ENCODE results near the gene IRF7.

DNA sequence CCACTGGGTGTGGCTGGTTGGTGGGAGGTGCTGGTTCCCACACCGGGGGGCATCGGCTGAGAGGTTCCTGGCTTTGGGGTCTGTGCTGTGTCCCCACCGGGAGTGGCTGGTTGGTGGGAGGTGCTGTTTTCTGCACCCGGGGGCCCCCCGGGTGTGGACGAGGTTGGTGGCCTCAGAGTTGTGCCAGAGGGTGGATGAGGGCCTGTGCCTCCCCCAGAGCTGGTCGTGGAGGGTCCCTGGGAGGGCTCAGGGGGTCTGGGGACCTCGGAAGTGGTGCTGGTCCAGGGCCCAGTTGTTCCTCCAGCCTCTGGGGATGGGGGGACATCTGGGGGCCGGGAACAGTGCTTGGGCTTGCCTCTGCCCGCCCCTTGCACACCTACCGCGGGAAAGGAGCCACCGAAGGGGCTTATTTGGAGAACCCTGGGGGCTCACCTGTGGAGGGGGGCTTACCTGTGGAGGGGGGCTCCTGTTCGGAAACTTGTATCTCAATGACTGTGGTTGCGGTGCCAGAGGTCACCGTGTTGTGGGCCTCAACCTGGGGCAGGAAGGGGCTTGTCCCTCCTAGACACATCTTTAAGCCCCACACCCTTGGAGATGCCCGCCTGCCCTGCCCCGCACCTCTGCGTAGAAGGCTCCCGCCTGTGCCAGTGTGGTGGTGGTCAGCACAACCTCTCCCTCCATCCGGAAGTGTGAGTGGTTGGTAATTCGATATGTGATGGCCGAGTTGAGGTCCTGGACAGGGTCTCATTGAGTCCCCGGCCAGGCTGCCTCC, 3.3 kb upstream of the IRF7 start:
- no peak for TF ChIP-seq POLR2AphosphoS5 (IDR thresholded peaks at IDR 0.05)
- TF ChIP-seq, protein P1, sequence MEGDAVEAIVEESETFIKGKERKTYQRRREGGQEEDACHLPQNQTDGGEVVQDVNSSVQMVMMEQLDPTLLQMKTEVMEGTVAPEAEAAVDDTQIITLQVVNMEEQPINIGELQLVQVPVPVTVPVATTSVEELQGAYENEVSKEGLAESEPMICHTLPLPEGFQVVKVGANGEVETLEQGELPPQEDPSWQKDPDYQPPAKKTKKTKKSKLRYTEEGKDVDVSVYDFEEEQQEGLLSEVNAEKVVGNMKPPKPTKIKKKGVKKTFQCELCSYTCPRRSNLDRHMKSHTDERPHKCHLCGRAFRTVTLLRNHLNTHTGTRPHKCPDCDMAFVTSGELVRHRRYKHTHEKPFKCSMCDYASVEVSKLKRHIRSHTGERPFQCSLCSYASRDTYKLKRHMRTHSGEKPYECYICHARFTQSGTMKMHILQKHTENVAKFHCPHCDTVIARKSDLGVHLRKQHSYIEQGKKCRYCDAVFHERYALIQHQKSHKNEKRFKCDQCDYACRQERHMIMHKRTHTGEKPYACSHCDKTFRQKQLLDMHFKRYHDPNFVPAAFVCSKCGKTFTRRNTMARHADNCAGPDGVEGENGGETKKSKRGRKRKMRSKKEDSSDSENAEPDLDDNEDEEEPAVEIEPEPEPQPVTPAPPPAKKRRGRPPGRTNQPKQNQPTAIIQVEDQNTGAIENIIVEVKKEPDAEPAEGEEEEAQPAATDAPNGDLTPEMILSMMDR (IDR thresholded peaks at IDR 0.05), result no peak
- no peak for TF ChIP-seq POLR2A (IDR thresholded peaks at IDR 0.05; ENCODE audit: low read depth)

Data from esophagus muscularis mucosa (tissue), 3 donors.